ENCODE data around the gene LYPD6.

LYPD6 gene

DNA sequence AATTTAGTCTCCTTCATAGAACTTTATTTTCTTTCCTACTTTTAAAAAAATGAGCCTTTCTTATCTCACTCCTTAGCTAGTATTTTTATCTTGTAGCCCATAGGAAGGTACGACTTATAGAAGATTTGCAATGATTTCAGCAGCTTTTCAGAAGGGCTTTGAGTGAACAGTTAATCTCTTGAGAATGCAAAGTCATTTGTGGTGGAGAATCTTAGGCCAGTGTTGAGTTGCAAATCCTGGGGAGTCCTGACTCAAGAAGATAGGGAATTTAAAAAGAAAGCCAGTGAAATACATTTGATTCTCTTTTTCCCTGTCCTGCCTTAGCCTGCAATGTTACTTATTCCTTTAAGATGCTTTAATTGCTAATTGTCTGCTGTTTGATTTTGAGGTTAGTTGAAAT is 33.6 kb downstream of the LYPD6 start:
- Histone ChIP-seq H3K27me3 (ENCODE audit: insufficient read depth, poor library complexity, severe bottlenecking) (no peaks in the 10 kb centered on the region), H3K27ac (replicated peaks) (no peak overlapping the region), H3K4me3 (replicated peaks; ENCODE audit: insufficient read depth, low read length) (no peak overlapping the region)
- TF ChIP-seq, protein P1, sequence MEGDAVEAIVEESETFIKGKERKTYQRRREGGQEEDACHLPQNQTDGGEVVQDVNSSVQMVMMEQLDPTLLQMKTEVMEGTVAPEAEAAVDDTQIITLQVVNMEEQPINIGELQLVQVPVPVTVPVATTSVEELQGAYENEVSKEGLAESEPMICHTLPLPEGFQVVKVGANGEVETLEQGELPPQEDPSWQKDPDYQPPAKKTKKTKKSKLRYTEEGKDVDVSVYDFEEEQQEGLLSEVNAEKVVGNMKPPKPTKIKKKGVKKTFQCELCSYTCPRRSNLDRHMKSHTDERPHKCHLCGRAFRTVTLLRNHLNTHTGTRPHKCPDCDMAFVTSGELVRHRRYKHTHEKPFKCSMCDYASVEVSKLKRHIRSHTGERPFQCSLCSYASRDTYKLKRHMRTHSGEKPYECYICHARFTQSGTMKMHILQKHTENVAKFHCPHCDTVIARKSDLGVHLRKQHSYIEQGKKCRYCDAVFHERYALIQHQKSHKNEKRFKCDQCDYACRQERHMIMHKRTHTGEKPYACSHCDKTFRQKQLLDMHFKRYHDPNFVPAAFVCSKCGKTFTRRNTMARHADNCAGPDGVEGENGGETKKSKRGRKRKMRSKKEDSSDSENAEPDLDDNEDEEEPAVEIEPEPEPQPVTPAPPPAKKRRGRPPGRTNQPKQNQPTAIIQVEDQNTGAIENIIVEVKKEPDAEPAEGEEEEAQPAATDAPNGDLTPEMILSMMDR (IDR thresholded peaks at IDR 0.05; ENCODE audit: insufficient read depth, low read length) = no peak
- no peak for TF ChIP-seq SPI1 (IDR thresholded peaks at IDR 0.05; ENCODE audit: borderline replicate concordance, low read depth)
- TF ChIP-seq, protein P2, sequence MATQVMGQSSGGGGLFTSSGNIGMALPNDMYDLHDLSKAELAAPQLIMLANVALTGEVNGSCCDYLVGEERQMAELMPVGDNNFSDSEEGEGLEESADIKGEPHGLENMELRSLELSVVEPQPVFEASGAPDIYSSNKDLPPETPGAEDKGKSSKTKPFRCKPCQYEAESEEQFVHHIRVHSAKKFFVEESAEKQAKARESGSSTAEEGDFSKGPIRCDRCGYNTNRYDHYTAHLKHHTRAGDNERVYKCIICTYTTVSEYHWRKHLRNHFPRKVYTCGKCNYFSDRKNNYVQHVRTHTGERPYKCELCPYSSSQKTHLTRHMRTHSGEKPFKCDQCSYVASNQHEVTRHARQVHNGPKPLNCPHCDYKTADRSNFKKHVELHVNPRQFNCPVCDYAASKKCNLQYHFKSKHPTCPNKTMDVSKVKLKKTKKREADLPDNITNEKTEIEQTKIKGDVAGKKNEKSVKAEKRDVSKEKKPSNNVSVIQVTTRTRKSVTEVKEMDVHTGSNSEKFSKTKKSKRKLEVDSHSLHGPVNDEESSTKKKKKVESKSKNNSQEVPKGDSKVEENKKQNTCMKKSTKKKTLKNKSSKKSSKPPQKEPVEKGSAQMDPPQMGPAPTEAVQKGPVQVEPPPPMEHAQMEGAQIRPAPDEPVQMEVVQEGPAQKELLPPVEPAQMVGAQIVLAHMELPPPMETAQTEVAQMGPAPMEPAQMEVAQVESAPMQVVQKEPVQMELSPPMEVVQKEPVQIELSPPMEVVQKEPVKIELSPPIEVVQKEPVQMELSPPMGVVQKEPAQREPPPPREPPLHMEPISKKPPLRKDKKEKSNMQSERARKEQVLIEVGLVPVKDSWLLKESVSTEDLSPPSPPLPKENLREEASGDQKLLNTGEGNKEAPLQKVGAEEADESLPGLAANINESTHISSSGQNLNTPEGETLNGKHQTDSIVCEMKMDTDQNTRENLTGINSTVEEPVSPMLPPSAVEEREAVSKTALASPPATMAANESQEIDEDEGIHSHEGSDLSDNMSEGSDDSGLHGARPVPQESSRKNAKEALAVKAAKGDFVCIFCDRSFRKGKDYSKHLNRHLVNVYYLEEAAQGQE (IDR thresholded peaks at IDR 0.05; ENCODE audit: insufficient replicate concordance, low read depth) = no peak
- TF ChIP-seq GABPA (IDR thresholded peaks at IDR 0.05; ENCODE audit: low read depth) = no peak
- no peak for TF ChIP-seq POLR2AphosphoS5 (IDR thresholded peaks at IDR 0.05; ENCODE audit: low read depth)
- DNase-seq (ENCODE audit: low read depth in 1 of 2, low spot score in 1 of 2) = no peak

DNA sequence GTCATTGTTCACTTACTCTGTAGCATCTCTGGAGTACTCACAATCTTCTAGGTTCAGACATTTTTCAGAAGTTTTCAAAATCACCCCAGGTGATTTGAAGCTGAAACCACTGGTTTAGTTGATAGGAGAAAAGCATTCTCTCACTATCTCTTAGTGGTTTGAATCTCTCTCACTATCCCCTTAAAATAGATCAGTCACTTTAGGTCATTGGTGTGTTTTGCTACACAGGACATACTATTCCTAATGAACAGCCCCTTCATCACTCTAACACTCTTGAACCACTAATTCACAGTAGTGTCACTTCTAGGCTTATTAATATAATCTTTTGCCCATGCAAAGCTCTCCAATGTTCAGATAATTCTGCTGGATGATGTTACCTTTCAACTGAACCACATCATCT is 34.5 kb downstream of the LYPD6 start:
- H3K4me3 ChIP-seq (replicated peaks; ENCODE audit: insufficient read depth, low read length) = no peak overlapping the region
- TF ChIP-seq, protein P2 (IDR thresholded peaks at IDR 0.05; ENCODE audit: insufficient replicate concordance, low read depth) = no peak
- TF ChIP-seq GABPA (IDR thresholded peaks at IDR 0.05; ENCODE audit: low read depth) (no peak), SPI1 (IDR thresholded peaks at IDR 0.05; ENCODE audit: borderline replicate concordance, low read depth) (no peak), POLR2AphosphoS5 (IDR thresholded peaks at IDR 0.05; ENCODE audit: low read depth) (no peak)
- TF ChIP-seq, protein P1 (IDR thresholded peaks at IDR 0.05; ENCODE audit: insufficient read depth, low read length) = no peak
- no peaks in the 10 kb centered on the region for H3K27me3 ChIP-seq (ENCODE audit: insufficient read depth, poor library complexity, severe bottlenecking)
- no peak overlapping the region for H3K27ac ChIP-seq (replicated peaks)
- no peak for DNase-seq (ENCODE audit: low read depth in 1 of 2, low spot score in 1 of 2)

DNA sequence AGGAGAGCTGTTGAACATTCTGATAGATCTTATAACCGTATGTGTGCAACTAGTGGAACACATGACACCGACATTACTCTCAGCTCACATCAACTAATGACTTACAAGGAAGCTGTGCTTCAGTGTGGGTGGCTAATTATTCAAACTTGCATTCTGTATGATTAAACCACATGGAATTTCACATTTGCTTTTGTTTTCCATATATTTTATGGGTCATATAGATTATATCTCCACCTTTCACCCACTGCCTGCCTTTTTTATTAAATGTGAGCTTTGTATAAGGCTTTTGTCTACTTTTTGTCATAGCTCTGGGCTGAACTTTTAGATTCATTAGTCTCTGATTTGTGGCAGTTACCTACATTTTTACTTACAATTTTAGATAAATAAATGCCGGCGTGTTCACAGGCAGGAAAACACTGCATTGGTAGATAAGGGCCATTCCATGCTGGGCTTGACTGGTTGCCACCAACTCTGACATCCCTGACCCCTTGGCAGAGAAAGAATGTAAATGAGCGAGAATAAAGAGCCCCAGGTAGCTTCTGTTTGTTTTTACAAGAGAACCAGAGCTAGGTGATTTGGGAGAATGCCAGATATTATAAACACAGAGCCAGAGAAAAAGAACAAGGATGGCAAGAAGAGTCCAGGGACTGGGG is 35.7 kb downstream of the LYPD6 start:
- DNase-seq (ENCODE audit: low read depth in 1 of 2, low spot score in 1 of 2) = no peak
- no peaks in the 10 kb centered on the region for H3K27me3 ChIP-seq (ENCODE audit: insufficient read depth, poor library complexity, severe bottlenecking)
- no peak overlapping the region for H3K27ac ChIP-seq (replicated peaks)
- H3K4me3 ChIP-seq (replicated peaks; ENCODE audit: insufficient read depth, low read length) = no peak overlapping the region
- TF ChIP-seq SPI1 (IDR thresholded peaks at IDR 0.05; ENCODE audit: borderline replicate concordance, low read depth) = no peak
- TF ChIP-seq, protein P2 (IDR thresholded peaks at IDR 0.05; ENCODE audit: insufficient replicate concordance, low read depth) = no peak
- TF ChIP-seq GABPA (IDR thresholded peaks at IDR 0.05; ENCODE audit: low read depth) = no peak
- TF ChIP-seq, protein P1 (IDR thresholded peaks at IDR 0.05; ENCODE audit: insufficient read depth, low read length) = no peak
- no peak for TF ChIP-seq POLR2AphosphoS5 (IDR thresholded peaks at IDR 0.05; ENCODE audit: low read depth)

Measured in HL-60 (cell line).